22Rv1 (cell line): Measurements from ENCODE around the gene C16orf54.

Experiments
- CTCF ChIP-seq: fragments of 450-650 bp; IDR thresholded peaks from 2 replicates; pipeline ENCODE4 v1.5.1; 2017; ENCODE audit warnings: mild to moderate bottlenecking
- ZFX ChIP-seq: fragments of 450-650 bp; IDR thresholded peaks from 2 replicates; pipeline ENCODE4 v1.6.1; 2017; ENCODE audit warnings: antibody characterized with exemption, borderline replicate concordance

GRCh38 chr16:29767062-29767461 is 21.3 kb upstream of the C16orf54 start:
- TF ChIP-seq CTCF, result no peak
- TF ChIP-seq ZFX, result no peak
